HG03378 (cell line): ENCODE results near the gene WDR27.
"Not testable (repeated sequence)": the region's sequence is repeated elsewhere in the genome, so short reads cannot be mapped to it uniquely, and the experiment has no call there.

Experiments
- ATAC-seq: cut with Tn5 transposase; IDR thresholded peaks from one replicate; pipeline ENCODE4 v1.9.1; 2021; ENCODE audit warnings: mild to moderate bottlenecking, moderate library complexity; ENCODE audit not compliant: unreplicated experiment

Gene WDR27

DNA sequence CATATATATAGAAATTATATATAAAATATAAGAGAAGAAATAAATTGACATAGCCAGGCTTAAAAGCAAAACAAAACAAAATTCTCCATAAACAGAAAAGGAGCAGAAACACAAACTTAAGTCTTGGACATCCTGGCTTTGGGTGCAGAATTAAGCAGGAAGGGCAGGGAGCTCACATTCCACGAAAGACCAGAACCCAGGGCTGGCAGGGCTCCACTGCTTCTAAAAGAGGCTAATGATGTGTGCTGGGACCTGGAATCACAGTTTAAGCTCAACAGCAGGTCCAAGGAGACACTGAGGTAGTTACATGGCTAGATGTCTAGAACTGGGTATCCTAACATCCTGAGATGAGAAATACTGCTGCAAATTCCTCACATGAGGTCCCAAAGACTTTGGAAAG is 210.3 kb downstream of the WDR27 start:
- no peak for ATAC-seq

- no peak for ATAC-seq
Measured at GRCh38 chr6:169490830-169491229, 211.0 kb downstream of the WDR27 start.

- no peak for ATAC-seq
Measured at GRCh38 chr6:169490246-169490641, 211.6 kb downstream of the WDR27 start.

DNA sequence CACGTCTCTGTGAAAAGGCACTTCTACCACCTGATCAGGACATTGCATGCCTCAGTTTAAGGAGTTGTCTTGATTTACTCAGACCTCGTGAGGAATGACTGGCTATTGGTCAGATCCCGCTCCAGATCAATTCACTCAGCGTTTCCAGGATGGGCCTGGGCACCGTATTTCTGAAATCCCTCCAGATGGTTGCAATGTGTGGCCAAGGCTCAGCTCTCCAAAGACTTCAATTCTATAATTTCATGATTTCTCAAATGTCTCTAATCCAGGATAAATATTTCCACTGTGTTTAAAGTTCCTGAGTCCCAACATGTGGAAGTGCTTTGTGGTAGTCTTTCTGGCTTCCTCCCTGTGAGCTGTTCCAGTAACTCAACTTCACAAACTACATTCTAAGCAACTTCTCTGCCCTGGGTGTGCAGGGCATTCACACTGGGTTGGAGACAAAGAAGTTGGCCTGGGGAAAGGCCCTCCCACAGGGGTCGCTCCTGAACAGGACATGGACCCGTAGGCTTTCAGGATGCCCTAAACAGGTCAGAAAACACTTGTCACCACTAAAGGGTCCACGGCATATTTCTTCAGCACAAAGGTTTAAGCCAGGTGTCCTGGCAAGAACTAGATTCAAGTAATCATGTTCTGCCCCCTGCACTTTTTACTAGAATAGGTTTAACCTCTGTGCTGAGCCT is 212.1 kb downstream of the WDR27 start:
- no peak for ATAC-seq

GRCh38 chr6:169487579-169488436 is 214.0 kb downstream of the WDR27 start:
- no peak for ATAC-seq

DNA sequence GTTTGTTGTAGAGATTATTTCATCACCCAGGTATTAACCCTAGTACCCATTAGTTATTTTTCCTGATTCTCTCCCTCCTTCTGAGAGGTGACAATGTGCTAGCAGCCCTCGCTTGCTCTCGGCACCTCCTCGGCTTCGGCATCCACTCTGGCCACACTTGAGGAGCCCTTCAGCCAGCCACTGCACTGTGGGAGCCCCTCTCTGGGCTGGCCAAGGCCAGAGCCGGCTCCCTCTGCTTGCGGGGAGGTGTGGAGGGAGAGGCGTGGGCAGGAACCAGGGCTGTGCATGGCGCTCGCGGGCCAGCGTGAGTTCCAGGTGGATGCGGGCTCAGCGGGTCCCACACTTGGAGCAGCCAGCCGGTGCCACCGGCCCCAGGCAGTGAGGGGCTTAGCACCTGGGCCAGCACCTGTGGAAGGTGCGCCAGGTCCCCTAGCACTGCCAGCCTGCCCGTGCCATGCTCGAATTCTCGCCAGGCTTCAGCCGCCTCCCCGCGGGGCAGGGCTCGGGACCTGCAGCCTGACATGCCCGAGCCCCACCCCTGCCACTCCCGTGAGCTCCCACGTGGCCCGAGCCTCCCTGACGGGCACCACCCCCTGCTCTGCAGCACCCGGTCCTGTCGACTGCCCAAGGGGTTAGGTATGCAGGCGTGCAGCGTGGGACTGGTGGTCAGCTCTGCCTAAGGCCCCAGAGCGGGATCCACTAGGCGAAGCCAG is 221.9 kb downstream of the WDR27 start:
- ATAC-seq = no peak

- no peak for ATAC-seq
Measured at GRCh38 chr6:169474362-169474761, 227.5 kb downstream of the WDR27 start.

DNA sequence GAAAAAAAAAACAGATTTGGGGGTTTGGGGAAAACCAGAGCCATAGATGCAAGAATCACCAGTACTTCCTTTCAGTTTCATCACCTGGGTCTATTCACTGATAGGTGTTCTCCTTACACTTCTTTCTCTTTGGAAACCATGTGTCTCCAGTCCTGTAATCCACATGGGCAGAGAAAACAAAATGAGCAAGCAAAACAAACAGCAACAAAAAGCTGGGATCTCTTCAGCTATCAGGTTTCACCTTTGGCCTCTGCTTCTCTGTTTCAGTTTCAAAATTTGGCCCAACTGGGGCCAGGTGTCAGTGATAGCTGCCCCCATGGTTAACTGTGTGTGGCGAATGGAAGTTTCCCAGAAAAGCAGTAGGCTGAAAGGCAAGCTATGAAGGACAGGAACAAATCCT is 228.2 kb downstream of the WDR27 start:
- ATAC-seq = no peak

- ATAC-seq = no peak
Measured at GRCh38 chr6:169472786-169473416, 228.9 kb downstream of the WDR27 start.

DNA sequence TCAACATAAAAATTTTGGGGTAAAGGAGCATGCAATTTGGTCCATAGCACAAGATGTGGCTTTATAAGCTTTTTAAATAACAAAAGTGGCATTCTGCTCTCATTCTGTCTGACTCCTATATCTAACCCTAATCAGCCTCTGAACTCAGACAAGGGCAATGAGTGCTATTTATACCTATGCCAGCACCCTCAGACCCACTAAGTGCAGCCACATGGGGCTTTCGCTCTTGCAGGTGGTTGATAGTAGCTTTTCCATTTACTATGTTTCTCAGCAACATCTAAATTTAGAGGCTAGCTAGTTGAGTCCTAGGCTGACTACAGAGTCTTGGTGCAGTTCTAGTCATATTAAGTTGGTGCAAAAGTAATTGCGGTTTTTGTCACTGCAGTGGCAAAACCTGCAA is 231.0 kb downstream of the WDR27 start:
- no peak for ATAC-seq

- no peak for ATAC-seq
Measured at GRCh38 chr6:169469028-169469427, 232.8 kb downstream of the WDR27 start.

GRCh38 chr6:169467755-169468154 is 234.1 kb downstream of the WDR27 start:
- ATAC-seq = not testable (repeated sequence)

DNA sequence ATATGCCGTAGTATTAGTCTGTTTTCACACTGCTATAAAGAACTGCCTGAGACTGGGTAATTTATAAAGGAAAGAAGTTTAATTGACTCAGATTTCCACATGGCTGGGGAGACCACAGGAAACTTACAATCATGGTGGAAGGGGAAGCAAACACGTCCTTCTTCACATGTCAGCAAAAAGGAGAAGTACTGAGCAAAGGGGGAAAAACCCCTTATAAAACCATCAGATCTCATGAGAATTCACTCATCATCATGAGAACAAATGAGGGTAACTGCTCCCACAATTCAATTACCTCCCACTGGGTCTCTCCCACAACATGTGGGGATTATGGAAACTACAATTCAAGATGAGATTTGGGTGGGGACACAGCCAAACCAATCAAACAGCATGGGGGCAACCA is 235.6 kb downstream of the WDR27 start:
- not testable (repeated sequence) for ATAC-seq

DNA sequence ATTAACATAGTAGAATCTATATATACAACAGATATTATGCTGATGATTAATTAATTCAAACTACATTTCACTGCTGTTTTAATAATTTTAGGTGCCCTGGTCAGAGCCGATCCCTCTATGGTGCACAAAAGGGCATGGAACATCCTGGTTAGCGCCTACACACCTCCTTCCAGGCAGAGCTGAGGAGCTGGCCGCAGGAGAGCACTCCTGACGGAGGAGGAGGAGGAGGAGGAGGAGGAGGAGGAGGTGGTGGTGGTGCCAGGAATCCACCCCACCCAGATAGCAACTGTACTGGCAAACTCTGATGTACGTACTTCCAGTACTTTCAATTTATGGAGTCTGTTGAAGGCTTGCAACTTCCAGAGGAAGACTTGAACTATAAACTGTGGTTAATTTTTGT is 244.1 kb downstream of the WDR27 start:
- ATAC-seq = no peak

DNA sequence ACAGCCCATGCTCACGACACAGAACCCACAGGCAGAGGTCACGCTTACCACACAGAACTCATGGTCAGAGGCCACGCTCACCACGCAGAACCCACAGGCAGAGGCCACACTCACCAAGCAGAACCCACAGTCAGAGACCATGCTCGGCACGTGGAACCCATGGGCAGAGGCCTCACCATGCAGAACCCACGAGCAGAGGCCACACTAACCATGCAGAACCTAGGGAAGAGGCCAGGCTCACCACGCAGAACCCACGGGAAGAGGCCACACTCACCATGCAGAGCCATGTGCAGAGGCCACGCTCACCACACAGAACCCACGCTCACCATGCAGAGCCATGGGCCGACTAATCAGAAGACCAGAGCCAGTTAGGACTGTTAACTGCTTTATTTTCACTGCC is 245.0 kb downstream of the WDR27 start:
- ATAC-seq = no peak

DNA sequence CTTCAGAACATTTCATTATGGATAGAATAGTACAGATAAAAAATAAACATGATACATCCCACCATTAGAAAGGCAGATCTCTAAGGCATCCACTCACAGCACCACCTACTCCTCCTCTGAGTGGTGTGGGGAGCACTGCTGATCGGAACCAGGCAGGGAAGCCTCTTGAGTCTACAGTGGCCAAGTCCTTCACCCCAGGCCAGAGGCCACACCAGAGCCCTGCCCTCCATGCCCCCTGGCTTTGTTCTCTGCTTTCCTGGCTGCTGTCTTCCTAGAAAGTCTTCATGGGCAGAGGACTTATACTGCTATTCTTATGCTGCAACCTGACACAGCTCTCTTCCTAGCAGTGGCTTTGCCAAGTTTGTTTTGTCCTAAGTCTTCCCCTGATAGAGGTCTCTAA is 246.4 kb downstream of the WDR27 start:
- no peak for ATAC-seq

DNA sequence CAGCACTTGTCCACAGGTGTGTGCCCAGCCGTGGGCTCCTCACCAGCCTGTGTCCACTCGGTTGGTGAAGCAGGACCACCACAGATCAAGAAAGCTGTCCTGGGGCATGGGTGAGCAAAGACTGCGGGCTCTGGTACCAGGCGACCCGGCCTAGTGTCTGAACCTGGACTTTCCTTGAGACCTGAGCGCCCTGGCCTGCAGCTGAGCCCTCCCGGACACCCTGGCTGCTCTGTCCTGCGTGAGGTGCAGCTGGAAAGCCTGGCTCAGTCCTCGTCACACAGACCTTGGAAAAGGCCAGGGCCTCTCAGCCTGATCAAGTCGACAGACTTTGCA is 247.0 kb downstream of the WDR27 start:
- ATAC-seq = no peak

DNA sequence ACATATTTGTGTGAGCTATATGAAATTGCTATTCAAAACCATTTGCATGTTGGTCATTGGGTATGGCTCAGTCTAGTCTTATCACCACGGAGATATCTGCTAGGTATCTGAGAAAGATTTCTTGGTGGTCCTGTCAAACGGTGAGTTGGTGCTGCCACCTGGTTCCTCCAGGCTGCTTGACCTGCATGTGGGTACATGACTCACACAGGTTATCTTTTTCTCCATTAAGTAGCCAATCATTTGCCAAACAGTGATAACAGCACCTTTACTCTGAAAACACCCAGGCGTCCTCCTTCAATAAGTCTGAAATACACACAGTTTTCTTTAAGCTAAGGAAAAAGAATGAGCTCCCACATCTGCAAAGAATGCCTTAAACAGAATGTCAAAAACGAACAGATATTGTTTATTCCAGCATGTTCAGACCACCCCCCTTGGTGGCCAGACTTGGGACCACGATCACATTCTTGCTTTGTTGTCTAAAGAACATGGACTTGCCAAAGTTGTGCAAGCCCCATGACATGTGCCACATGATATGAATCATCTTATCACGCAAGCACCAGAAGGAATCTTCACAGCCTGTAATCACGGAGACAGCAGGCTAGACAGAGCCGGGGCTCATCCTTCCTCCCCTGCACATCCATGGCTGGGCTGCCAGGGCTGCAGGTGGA is 247.5 kb downstream of the WDR27 start:
- ATAC-seq = no peak

- ATAC-seq = no peak
Measured at GRCh38 chr6:169452869-169453620, 248.8 kb downstream of the WDR27 start.
